HG03469 (cell line): ENCODE data around the gene PRRX2.
"Not testable (repeated sequence)": the region's sequence is repeated elsewhere in the genome, so short reads cannot be mapped to it uniquely, and the experiment has no call there.

Experiments used
- ATAC-seq: cut with Tn5 transposase; IDR thresholded peaks from one replicate; pipeline ENCODE4 v1.9.1; 2021; ENCODE audit warnings: mild to moderate bottlenecking, moderate library complexity, moderate number of reproducible peaks; ENCODE audit not compliant: unreplicated experiment

The PRRX2 gene

GRCh38 chr9:129751841-129752801 lies 86.7 kb downstream of the PRRX2 start:
- no peak for ATAC-seq

GRCh38 chr9:129752900-129753729 lies 87.7 kb downstream of the PRRX2 start, which contains the start of gene PTGES:
Gene PTGES (minus strand): TSS chr9:129753042. CDS start chr9:129753012, 30 bp downstream.
- ATAC-seq, result no peak

- no peak for ATAC-seq
Observed at GRCh38 chr9:129755151-129755550, 89.7 kb downstream of the PRRX2 start.

GRCh38 chr9:129756191-129756590 lies 90.7 kb downstream of the PRRX2 start:
- ATAC-seq, result no peak

GRCh38 chr9:129757045-129757444 lies 91.6 kb downstream of the PRRX2 start:
- ATAC-seq, result no peak

- no peak for ATAC-seq
Observed at GRCh38 chr9:129759319-129759718, 93.9 kb downstream of the PRRX2 start.

GRCh38 chr9:129759804-129760502 lies 94.5 kb downstream of the PRRX2 start:
- ATAC-seq, result no peak

GRCh38 chr9:129760784-129761183 lies 95.3 kb downstream of the PRRX2 start:
- not testable (repeated sequence) for ATAC-seq

- ATAC-seq, result no peak
Observed at GRCh38 chr9:129761293-129761900, 96.0 kb downstream of the PRRX2 start.

- ATAC-seq, result no peak
Observed at GRCh38 chr9:129761901-129762369, 96.5 kb downstream of the PRRX2 start.

- ATAC-seq, result not testable (repeated sequence)
Observed at GRCh38 chr9:129762370-129762984, 97.0 kb downstream of the PRRX2 start.

- ATAC-seq, result no peak
Observed at GRCh38 chr9:129762985-129763926, 97.8 kb downstream of the PRRX2 start.

GRCh38 chr9:129765764-129766317 lies 100.4 kb downstream of the PRRX2 start:
- ATAC-seq, result no peak

GRCh38 chr9:129768486-129768885 lies 103.0 kb downstream of the PRRX2 start:
- ATAC-seq, result no peak

GRCh38 chr9:129769669-129770068 lies 104.2 kb downstream of the PRRX2 start:
- ATAC-seq, result no peak

- no peak for ATAC-seq
Observed at GRCh38 chr9:129770741-129771140, 105.3 kb downstream of the PRRX2 start.
